Measurements from ENCODE around the gene MRO.

GRCh38 chr18:50848991-50849390, 29.2 kb upstream of the MRO start:
- TF ChIP-seq POLR2A (IDR thresholded peaks at IDR 0.05; ENCODE audit: low read length) (no peak), GATA1 (IDR thresholded peaks at IDR 0.05; ENCODE audit: low read depth, low read length) (no peak)
